Ishikawa (cell line): Measurements from ENCODE around the gene NOL4L.

ENCODE experiments used
- RAD21 ChIP-seq: IDR thresholded peaks from 2 replicates; pipeline ENCODE4 v1.6.1; 2012; ENCODE audit warnings: low read depth
- TCF12 ChIP-seq: IDR thresholded peaks from 2 replicates; pipeline ENCODE4 v1.6.1; 2012; ENCODE audit warnings: low read depth
- TF ChIP-seq, protein P1 (sequence below): IDR thresholded peaks from 2 replicates; pipeline ENCODE4 v1.6.1; 2012; ENCODE audit warnings: low read depth, mild to moderate bottlenecking

DNA sequence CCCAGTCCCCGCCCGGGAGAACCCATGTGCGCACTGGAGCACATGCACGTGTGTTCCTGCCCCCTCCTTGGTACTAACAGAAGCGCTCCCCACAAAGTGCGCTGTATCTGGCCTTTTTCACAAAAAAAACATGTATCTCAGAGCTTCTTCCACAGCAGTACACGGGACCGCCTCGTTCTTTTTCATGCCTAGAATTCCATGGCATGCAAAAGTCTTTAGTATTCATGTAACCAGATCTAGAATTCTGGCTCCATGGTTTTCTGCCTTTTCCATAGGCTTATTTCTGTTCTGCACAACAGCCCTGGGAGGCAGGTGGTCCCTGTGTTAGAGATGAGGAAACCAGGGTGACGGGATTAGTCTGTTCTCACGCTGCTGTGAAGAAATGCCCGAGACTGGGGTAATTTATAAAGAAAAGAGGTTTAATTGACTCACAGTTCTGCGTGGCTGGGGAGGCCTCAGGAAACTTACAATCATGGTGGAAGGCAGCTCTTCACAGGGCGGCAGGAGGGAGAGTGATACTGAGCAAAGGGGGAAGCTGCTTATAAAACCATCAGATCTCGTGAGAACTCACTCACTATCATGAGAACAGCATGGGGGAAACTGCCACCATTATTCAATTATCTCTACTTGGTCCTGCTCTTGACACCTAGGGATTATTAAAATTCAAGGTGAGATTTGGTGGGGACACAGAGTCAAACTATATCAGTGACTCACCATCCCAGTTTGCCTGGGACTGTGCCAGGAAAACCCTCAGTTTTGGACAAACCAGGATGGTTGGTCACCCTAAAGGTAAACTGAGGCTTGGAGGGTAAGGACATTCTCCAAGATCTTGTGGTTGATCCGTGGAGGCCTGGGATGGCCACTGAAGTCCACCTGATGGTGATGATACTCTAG is 47.6 kb upstream of the NOL4L start:
- TF ChIP-seq TCF12 (no peak), RAD21 (no peak)
- TF ChIP-seq, protein P1, sequence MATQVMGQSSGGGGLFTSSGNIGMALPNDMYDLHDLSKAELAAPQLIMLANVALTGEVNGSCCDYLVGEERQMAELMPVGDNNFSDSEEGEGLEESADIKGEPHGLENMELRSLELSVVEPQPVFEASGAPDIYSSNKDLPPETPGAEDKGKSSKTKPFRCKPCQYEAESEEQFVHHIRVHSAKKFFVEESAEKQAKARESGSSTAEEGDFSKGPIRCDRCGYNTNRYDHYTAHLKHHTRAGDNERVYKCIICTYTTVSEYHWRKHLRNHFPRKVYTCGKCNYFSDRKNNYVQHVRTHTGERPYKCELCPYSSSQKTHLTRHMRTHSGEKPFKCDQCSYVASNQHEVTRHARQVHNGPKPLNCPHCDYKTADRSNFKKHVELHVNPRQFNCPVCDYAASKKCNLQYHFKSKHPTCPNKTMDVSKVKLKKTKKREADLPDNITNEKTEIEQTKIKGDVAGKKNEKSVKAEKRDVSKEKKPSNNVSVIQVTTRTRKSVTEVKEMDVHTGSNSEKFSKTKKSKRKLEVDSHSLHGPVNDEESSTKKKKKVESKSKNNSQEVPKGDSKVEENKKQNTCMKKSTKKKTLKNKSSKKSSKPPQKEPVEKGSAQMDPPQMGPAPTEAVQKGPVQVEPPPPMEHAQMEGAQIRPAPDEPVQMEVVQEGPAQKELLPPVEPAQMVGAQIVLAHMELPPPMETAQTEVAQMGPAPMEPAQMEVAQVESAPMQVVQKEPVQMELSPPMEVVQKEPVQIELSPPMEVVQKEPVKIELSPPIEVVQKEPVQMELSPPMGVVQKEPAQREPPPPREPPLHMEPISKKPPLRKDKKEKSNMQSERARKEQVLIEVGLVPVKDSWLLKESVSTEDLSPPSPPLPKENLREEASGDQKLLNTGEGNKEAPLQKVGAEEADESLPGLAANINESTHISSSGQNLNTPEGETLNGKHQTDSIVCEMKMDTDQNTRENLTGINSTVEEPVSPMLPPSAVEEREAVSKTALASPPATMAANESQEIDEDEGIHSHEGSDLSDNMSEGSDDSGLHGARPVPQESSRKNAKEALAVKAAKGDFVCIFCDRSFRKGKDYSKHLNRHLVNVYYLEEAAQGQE = no peak
